Measurements from ENCODE around the gene MTMR12. TPM values are rescaled to one million over a fixed set of nuclear protein-coding genes. Genes with fewer than 3 reads are reported as not detected.

MTMR12 gene
- polyA plus RNA-seq, 3 donors from 2014 or later, result 17.2 to 30.5 (median 20.3) TPM

DNA sequence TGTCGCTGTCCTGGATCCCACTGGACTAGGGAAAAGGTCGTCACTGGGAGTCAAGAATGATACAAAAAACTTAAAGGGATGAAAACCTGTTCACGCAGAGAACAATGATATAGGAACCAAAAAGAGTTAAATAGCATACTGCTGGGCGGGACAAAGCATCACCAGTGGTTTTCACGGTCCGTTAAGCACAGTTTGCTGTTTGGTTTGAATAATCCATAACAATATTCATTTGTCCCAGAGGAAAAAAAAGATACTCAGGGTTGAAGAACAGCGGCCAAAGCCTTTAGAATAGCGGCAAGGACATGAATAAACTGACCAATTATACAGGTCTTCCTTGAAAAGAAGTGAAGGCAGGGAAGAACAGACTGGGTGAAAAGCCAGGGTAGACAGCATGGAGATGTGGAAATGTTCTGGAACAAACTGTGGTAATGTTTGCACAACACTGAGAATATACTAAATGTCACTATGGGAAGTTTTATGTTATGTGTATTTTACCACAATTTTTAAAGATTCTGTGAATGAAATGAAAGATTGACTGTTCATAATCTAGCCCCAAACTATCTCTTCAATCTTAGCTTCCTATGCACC, 60.8 kb downstream of the MTMR12 start:
- H3K27me3 Mint-ChIP-seq (ENCODE audit: low read depth in 3 of 3), result peaks cover 0 to 2% (median 0%) of the 10 kb centered on the region in 3 donors
- H3K36me3 Mint-ChIP-seq, result peaks cover 53 to 79% (median 58%) of the 10 kb centered on the region in 3 donors
- H3K9me3 Mint-ChIP-seq, result no peaks in the 10 kb centered on the region
- no peak for DNase-seq
- peaks cover 20 to 22% of the 10 kb centered on the region in 2 donors for H3K4me1 Mint-ChIP-seq
- no peak overlapping the region for H3K4me3 Mint-ChIP-seq
- H3K27ac Mint-ChIP-seq, result peak overlapping the region in 1 of 6 donors; percentile 4

DNA sequence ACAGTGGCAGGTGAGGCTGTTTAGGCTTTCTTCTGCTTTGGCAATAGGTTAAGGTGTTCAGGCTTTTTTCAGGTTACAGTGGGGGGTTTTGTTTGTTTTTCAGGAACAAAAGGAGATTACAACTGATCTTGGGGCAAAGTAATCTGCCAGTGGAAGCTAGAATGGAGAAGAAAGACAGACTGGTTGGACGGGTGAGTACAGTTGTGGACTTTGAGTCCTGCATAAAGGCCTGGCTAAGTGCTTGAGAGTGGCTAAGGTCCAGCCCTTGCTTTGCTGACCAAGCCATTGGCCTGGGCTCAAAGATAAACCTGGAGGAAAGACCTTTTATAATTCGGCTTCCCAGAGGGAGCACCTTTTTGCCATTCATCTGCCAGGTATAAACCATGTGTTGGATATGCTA, 63.1 kb downstream of the MTMR12 start:
- no peak for DNase-seq
- H3K4me3 Mint-ChIP-seq, result no peak overlapping the region
- H3K4me1 Mint-ChIP-seq, result peaks cover 17 to 22% of the 10 kb centered on the region in 2 donors
- peak overlapping the region; percentile 6 to 71 (median 52) for H3K27ac Mint-ChIP-seq
- peaks cover 46 to 72% (median 47%) of the 10 kb centered on the region in 3 donors for H3K36me3 Mint-ChIP-seq
- no peaks in the 10 kb centered on the region for H3K9me3 Mint-ChIP-seq
- peaks cover 0 to 3% (median 0%) of the 10 kb centered on the region in 3 donors for H3K27me3 Mint-ChIP-seq (ENCODE audit: low read depth in 3 of 3)

- Mint-ChIP-seq H3K27me3 (ENCODE audit: low read depth in 3 of 3) (peaks cover 2 to 10% (median 2%) of the 10 kb centered on the region in 3 donors), H3K9me3 (no peaks in the 10 kb centered on the region), H3K36me3 (peaks cover 29 to 60% (median 53%) of the 10 kb centered on the region in 3 donors), H3K27ac (no peak overlapping the region), H3K4me3 (no peak overlapping the region), H3K4me1 (peaks cover 52 to 53% of the 10 kb centered on the region in 2 donors)
- DNase-seq, result no peak
These were observed 67.0 kb downstream of the MTMR12 start for GRCh38 chr5:32245742-32246141.

DNA sequence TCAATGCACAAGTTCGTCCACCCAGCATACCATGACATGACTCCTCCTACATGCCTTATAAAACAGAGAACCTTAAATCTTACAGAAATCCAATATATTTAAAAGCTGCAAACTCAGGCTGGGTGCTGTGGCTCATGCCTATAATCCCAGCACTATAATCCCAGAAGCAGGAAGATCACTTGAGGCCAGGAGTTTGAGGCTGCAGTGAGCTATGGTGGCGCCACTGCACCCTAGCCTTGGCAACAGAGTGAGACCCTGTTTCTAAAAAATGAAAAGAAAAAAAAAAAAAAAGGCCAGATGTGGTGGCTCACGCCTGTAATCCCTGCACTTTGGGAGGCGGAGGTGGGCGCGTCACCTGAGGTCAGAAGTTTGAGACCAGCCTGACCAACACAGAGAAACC, 68.7 kb downstream of the MTMR12 start:
- DNase-seq, result no peak
- H3K9me3 Mint-ChIP-seq, result no peaks in the 10 kb centered on the region
- peak overlapping the region; percentile 98 to 99 (median 98) for H3K27ac Mint-ChIP-seq
- H3K27me3 Mint-ChIP-seq (ENCODE audit: low read depth in 3 of 3), result peaks cover 2 to 14% (median 2%) of the 10 kb centered on the region in 3 donors
- H3K36me3 Mint-ChIP-seq, result peaks cover 29 to 55% (median 42%) of the 10 kb centered on the region in 3 donors
- peak overlapping the region in 1 of 5 donors; percentile 79 for H3K4me3 Mint-ChIP-seq
- H3K4me1 Mint-ChIP-seq, result peaks cover 68 to 69% of the 10 kb centered on the region in 2 donors

- H3K27ac Mint-ChIP-seq, result peak overlapping the region; percentile 98 to 99 (median 98)
- no peaks in the 10 kb centered on the region for H3K9me3 Mint-ChIP-seq
- H3K4me3 Mint-ChIP-seq, result peak overlapping the region; percentile 79 to 91 (median 82)
- peaks cover 2 to 16% (median 2%) of the 10 kb centered on the region in 3 donors for H3K27me3 Mint-ChIP-seq (ENCODE audit: low read depth in 3 of 3)
- H3K36me3 Mint-ChIP-seq, result peaks cover 10 to 41% (median 24%) of the 10 kb centered on the region in 3 donors
- peak; percentile 79 to 84 (median 83) for DNase-seq
- peaks cover 63 to 67% of the 10 kb centered on the region in 2 donors for H3K4me1 Mint-ChIP-seq
These were observed 71.5 kb downstream of the MTMR12 start for GRCh38 chr5:32241034-32241783.

GRCh38 chr5:32239385-32239784, 73.4 kb downstream of the MTMR12 start:
- peaks cover 2 to 14% (median 2%) of the 10 kb centered on the region in 3 donors for H3K27me3 Mint-ChIP-seq (ENCODE audit: low read depth in 3 of 3)
- DNase-seq, result no peak
- peak overlapping the region; percentile 98 to 99 (median 98) for H3K27ac Mint-ChIP-seq
- peaks cover 67 to 69% of the 10 kb centered on the region in 2 donors for H3K4me1 Mint-ChIP-seq
- peak overlapping the region; percentile 30 to 71 (median 54) for H3K4me3 Mint-ChIP-seq
- H3K36me3 Mint-ChIP-seq, result peaks cover 13 to 49% (median 35%) of the 10 kb centered on the region in 3 donors
- no peaks in the 10 kb centered on the region for H3K9me3 Mint-ChIP-seq

DNA sequence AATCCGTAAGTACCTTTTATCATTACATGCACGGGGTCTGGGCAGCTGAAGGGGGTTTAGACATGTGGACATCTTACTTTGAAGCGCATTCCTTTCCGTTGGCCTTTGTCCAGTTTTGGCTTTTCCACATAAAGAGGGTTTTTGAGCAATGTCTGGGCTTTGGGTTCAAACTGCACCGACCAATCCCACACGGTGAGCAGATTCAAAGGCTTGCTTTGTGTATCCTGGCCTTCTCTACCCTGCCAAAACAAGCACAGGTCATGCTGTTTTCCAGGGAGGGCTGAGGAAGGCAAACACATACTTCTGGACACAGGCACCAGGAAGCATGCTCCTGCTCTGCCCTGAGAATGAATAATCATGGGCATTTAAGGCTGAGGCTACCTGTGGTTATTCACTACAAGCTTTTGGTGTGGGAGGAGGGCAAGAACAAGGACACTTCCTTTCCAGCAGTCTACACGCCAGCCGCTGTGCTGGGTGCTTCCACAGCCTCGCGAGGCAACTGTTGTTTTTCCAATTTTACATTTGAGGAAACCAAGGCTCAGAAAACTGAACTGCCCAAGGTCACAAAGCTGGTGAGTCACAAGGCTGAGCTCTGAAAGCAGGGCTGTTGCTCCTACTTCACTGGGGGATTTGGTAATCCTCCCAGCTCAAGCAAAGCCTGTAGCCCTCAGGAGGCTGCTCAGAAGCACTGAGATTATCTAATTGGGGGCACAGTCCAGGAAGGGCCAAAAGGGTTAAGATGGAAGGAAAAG, 78.9 kb downstream of the MTMR12 start:
- peak overlapping the region; percentile 29 to 89 (median 78) for H3K27ac Mint-ChIP-seq
- H3K36me3 Mint-ChIP-seq, result peaks cover 17 to 50% (median 23%) of the 10 kb centered on the region in 3 donors
- DNase-seq, result no peak
- H3K4me1 Mint-ChIP-seq, result peaks cover 50 to 57% of the 10 kb centered on the region in 2 donors
- no peak overlapping the region for H3K4me3 Mint-ChIP-seq
- H3K27me3 Mint-ChIP-seq (ENCODE audit: low read depth in 3 of 3), result peaks cover 0 to 5% (median 0%) of the 10 kb centered on the region in 3 donors
- no peaks in the 10 kb centered on the region for H3K9me3 Mint-ChIP-seq

DNA sequence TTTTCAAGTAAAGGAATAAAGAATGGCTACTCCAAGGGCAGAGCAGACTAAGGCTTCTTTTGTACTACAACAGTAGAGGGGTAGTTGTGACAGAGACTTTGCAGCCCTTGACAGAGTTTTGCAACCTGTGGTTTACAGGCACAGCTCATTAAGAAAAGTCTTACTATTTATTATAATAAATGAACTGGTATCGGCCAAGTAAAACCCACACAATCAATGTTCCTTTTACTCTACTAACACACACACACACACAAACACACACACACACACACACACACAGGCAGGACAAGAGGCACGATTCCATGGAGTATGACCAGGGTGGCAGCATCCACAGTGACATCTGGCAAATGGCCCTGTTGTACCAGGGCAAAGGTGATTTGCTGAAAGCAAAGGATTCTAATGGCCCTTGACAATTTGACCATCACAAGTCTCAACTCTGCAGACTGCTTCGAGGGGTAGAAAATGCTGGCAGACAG, 79.5 kb downstream of the MTMR12 start:
- Mint-ChIP-seq H3K27ac (peak overlapping the region; percentile 85 to 94 (median 92)), H3K4me3 (no peak overlapping the region), H3K9me3 (no peaks in the 10 kb centered on the region), H3K4me1 (peaks cover 46 to 52% of the 10 kb centered on the region in 2 donors), H3K27me3 (ENCODE audit: low read depth in 3 of 3) (peaks cover 0 to 4% (median 2%) of the 10 kb centered on the region in 3 donors), H3K36me3 (peaks cover 22 to 51% (median 27%) of the 10 kb centered on the region in 3 donors)
- DNase-seq, result no peak

- DNase-seq, result peak; percentile 79 to 83 (median 80)
- Mint-ChIP-seq H3K27ac (peak overlapping the region; percentile 85 to 94 (median 92)), H3K4me3 (peak overlapping the region in 4 of 5 donors; percentile 14 to 65 (median 40)), H3K36me3 (peaks cover 22 to 51% (median 27%) of the 10 kb centered on the region in 3 donors), H3K9me3 (no peaks in the 10 kb centered on the region), H3K27me3 (ENCODE audit: low read depth in 3 of 3) (peaks cover 0 to 4% (median 2%) of the 10 kb centered on the region in 3 donors), H3K4me1 (peaks cover 46 to 52% of the 10 kb centered on the region in 2 donors)
These were observed 80.1 kb downstream of the MTMR12 start for GRCh38 chr5:32232441-32233219.

- DNase-seq, result peak in 2 of 3 donors; percentile 10 to 11
- Mint-ChIP-seq H3K4me3 (peak overlapping the region in 2 of 5 donors; percentile 5 to 40), H3K27ac (peak overlapping the region; percentile 85 to 94 (median 92)), H3K27me3 (ENCODE audit: low read depth in 3 of 3) (peaks cover 0 to 4% (median 2%) of the 10 kb centered on the region in 3 donors), H3K9me3 (no peaks in the 10 kb centered on the region), H3K4me1 (peaks cover 43 to 50% of the 10 kb centered on the region in 2 donors), H3K36me3 (peaks cover 19 to 52% (median 24%) of the 10 kb centered on the region in 3 donors)
These were observed 80.8 kb downstream of the MTMR12 start for GRCh38 chr5:32231929-32232328.

- Mint-ChIP-seq H3K36me3 (peaks cover 16 to 52% (median 20%) of the 10 kb centered on the region in 3 donors), H3K27me3 (ENCODE audit: low read depth in 3 of 3) (peaks cover 0 to 4% (median 2%) of the 10 kb centered on the region in 3 donors)
- DNase-seq, result no peak
These were observed 81.5 kb downstream of the MTMR12 start for GRCh38 chr5:32231241-32231640.

DNA sequence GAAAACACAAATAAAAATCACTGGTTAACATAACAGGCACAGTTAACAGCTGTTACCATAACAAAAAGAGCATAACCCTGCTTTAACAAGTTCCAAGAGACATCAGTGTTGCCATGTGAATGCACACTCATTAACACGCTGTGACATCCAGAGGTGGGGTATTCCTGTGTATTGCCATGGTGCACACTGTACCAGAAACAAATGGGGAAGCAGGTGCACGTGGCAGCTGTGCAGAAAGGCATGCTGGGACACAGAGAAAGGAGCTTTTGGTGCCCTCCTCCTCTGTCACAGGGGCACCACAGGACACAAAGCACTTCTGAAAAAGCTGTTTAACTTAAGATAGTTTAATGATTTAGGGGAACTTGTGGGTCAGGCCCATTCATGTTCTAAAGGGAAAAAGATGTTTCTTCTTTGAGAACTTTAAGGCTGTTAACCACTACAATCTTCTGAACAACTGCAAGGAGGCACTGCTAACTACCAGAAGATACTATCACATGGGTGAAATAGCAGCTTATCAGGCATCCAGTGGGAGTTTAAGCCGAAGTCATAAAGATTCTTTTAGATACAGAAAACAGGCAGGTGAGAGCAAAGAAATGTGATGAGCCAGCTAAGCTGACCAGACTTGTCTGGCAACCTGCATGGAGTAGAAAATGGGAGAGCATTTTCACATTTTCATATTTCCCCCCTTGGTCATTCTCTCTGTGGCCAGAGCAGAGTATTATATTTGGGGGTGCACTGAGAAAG, 82.2 kb downstream of the MTMR12 start:
- H3K27ac Mint-ChIP-seq, result peak overlapping the region; percentile 12 to 89 (median 56)
- peaks cover 15 to 48% (median 15%) of the 10 kb centered on the region in 3 donors for H3K36me3 Mint-ChIP-seq
- no peak for DNase-seq
- H3K4me3 Mint-ChIP-seq, result no peak overlapping the region
- H3K27me3 Mint-ChIP-seq (ENCODE audit: low read depth in 3 of 3), result peaks cover 0 to 4% (median 2%) of the 10 kb centered on the region in 3 donors
- peaks cover 40 to 46% of the 10 kb centered on the region in 2 donors for H3K4me1 Mint-ChIP-seq
- no peaks in the 10 kb centered on the region for H3K9me3 Mint-ChIP-seq

More at GRCh38 chr5:32231241-32231640, 81.5 kb downstream of the MTMR12 start:
- H3K27ac Mint-ChIP-seq, result peak overlapping the region in 4 of 6 donors; percentile 30 to 89 (median 56)
- no peaks in the 10 kb centered on the region for H3K9me3 Mint-ChIP-seq
- H3K4me3 Mint-ChIP-seq, result no peak overlapping the region
- peaks cover 40 to 46% of the 10 kb centered on the region in 2 donors for H3K4me1 Mint-ChIP-seq
